ENCODE results near the gene CERKL.

Gene CERKL

GRCh38 chr2:181646415-181646987 is 10.4 kb downstream of the CERKL start:
- Histone ChIP-seq H3K4me1 (no peaks in the 10 kb centered on the region), H3K36me3 (ENCODE audit: control insufficient read depth, insufficient read depth, low read length) (no peaks in the 10 kb centered on the region), H3K79me2 (no peaks in the 10 kb centered on the region), H2AFZ (no peak overlapping the region), H3K4me2 (ENCODE audit: low read length) (no peak overlapping the region), H3K9ac (no peak overlapping the region), H3K27me3 (ENCODE audit: control insufficient read depth, insufficient read depth, low read length) (no peaks in the 10 kb centered on the region), H3K27ac (no peak overlapping the region), H3K9me3 (ENCODE audit: control insufficient read depth, low read length) (no peaks in the 10 kb centered on the region), H3K4me3 (ENCODE audit: low read depth, low read length) (no peak overlapping the region)
- TF ChIP-seq CTCF (IDR thresholded peaks at IDR 0.05), result no peak

GRCh38 chr2:181643151-181643550 is 13.8 kb downstream of the CERKL start:
- H3K27ac ChIP-seq, result no peak overlapping the region
- no peak overlapping the region for H3K4me3 ChIP-seq (ENCODE audit: low read depth, low read length)
- no peaks in the 10 kb centered on the region for H3K27me3 ChIP-seq (ENCODE audit: control insufficient read depth, insufficient read depth, low read length)
- H3K4me1 ChIP-seq, result no peaks in the 10 kb centered on the region
- no peak for TF ChIP-seq CTCF (IDR thresholded peaks at IDR 0.05)
- H3K79me2 ChIP-seq, result no peaks in the 10 kb centered on the region
- no peak overlapping the region for H3K9ac ChIP-seq
- H3K4me2 ChIP-seq (ENCODE audit: low read length), result no peak overlapping the region
- no peaks in the 10 kb centered on the region for H3K9me3 ChIP-seq (ENCODE audit: control insufficient read depth, low read length)
- no peaks in the 10 kb centered on the region for H3K36me3 ChIP-seq (ENCODE audit: control insufficient read depth, insufficient read depth, low read length)
- H2AFZ ChIP-seq, result no peak overlapping the region

GRCh38 chr2:181642086-181642485 is 14.8 kb downstream of the CERKL start:
- no peak overlapping the region for H3K4me3 ChIP-seq (ENCODE audit: low read depth, low read length)
- H3K27ac ChIP-seq, result no peak overlapping the region
- no peak overlapping the region for H3K4me2 ChIP-seq (ENCODE audit: low read length)
- H3K9me3 ChIP-seq (ENCODE audit: control insufficient read depth, low read length), result no peaks in the 10 kb centered on the region
- H3K36me3 ChIP-seq (ENCODE audit: control insufficient read depth, insufficient read depth, low read length), result no peaks in the 10 kb centered on the region
- H2AFZ ChIP-seq, result no peak overlapping the region
- no peaks in the 10 kb centered on the region for H3K27me3 ChIP-seq (ENCODE audit: control insufficient read depth, insufficient read depth, low read length)
- H3K79me2 ChIP-seq, result no peaks in the 10 kb centered on the region
- H3K4me1 ChIP-seq, result no peaks in the 10 kb centered on the region
- no peak overlapping the region for H3K9ac ChIP-seq
- no peak for TF ChIP-seq CTCF (IDR thresholded peaks at IDR 0.05)

- Histone ChIP-seq H3K79me2 (no peaks in the 10 kb centered on the region), H3K4me1 (no peaks in the 10 kb centered on the region), H2AFZ (no peak overlapping the region), H3K27ac (no peak overlapping the region), H3K36me3 (ENCODE audit: control insufficient read depth, insufficient read depth, low read length) (no peaks in the 10 kb centered on the region), H3K9ac (no peak overlapping the region), H3K27me3 (ENCODE audit: control insufficient read depth, insufficient read depth, low read length) (no peaks in the 10 kb centered on the region), H3K4me3 (ENCODE audit: low read depth, low read length) (no peak overlapping the region), H3K9me3 (ENCODE audit: control insufficient read depth, low read length) (no peaks in the 10 kb centered on the region), H3K4me2 (ENCODE audit: low read length) (no peak overlapping the region)
- TF ChIP-seq CTCF (IDR thresholded peaks at IDR 0.05), result no peak
Observed at GRCh38 chr2:181639686-181640085, 17.2 kb downstream of the CERKL start.

- H3K36me3 ChIP-seq (ENCODE audit: control insufficient read depth, insufficient read depth, low read length), result no peaks in the 10 kb centered on the region
- no peaks in the 10 kb centered on the region for H3K79me2 ChIP-seq
- H3K4me3 ChIP-seq (ENCODE audit: low read depth, low read length), result no peak overlapping the region
- H3K27me3 ChIP-seq (ENCODE audit: control insufficient read depth, insufficient read depth, low read length), result no peaks in the 10 kb centered on the region
- no peak overlapping the region for H3K9ac ChIP-seq
- no peak for TF ChIP-seq CTCF (IDR thresholded peaks at IDR 0.05)
- H3K4me2 ChIP-seq (ENCODE audit: low read length), result no peak overlapping the region
- H3K9me3 ChIP-seq (ENCODE audit: control insufficient read depth, low read length), result no peaks in the 10 kb centered on the region
- H3K27ac ChIP-seq, result no peak overlapping the region
- H3K4me1 ChIP-seq, result no peaks in the 10 kb centered on the region
- no peak overlapping the region for H2AFZ ChIP-seq
Observed at GRCh38 chr2:181632733-181633401, 24.0 kb downstream of the CERKL start.
